ENCODE measurements around the gene ARL8A.
"Not testable (repeated sequence)": the region's sequence is repeated elsewhere in the genome, so short reads cannot be mapped to it uniquely, and the experiment has no call there.

The ARL8A gene

GRCh38 chr1:202156590-202156989, 12.1 kb upstream of the ARL8A start:
- no peak for DNase-seq

GRCh38 chr1:202155478-202156021, 11.0 kb upstream of the ARL8A start:
- DNase-seq, result no peak

GRCh38 chr1:202154766-202155477, 10.4 kb upstream of the ARL8A start:
- peak in 1 of 2 experiments; percentile 56 for DNase-seq

- no peak for DNase-seq
Observed at GRCh38 chr1:202154148-202154765, 9.7 kb upstream of the ARL8A start.

GRCh38 chr1:202153284-202153683, 8.7 kb upstream of the ARL8A start:
- no peak for DNase-seq

- DNase-seq, result no peak
Observed at GRCh38 chr1:202152399-202152798, 7.9 kb upstream of the ARL8A start.

GRCh38 chr1:202151045-202151444, 6.5 kb upstream of the ARL8A start:
- no peak for DNase-seq

- no peak for DNase-seq
Observed at GRCh38 chr1:202150602-202151001, 6.1 kb upstream of the ARL8A start.

GRCh38 chr1:202150187-202150586, 5.7 kb upstream of the ARL8A start:
- no peak for DNase-seq

GRCh38 chr1:202149566-202149965, 5.0 kb upstream of the ARL8A start:
- no peak for DNase-seq

GRCh38 chr1:202148391-202148790, 3.9 kb upstream of the ARL8A start:
- DNase-seq, result no peak

GRCh38 chr1:202146993-202147392, 2.5 kb upstream of the ARL8A start:
- DNase-seq, result no peak

- no peak for DNase-seq
Observed at GRCh38 chr1:202146279-202146678, 1.7 kb upstream of the ARL8A start.

- DNase-seq, result not testable (repeated sequence)
Observed at GRCh38 chr1:202145744-202146140, 1.2 kb upstream of the ARL8A start.

- DNase-seq, result no peak
Observed at GRCh38 chr1:202145068-202145743, 669 bp upstream of the ARL8A start.

GRCh38 chr1:202143768-202144401, 652 bp downstream of the ARL8A start:
- DNase-seq, result no peak

- no peak for DNase-seq
Observed at GRCh38 chr1:202143011-202143767, 1.3 kb downstream of the ARL8A start.

GRCh38 chr1:202141468-202141867, 3.1 kb downstream of the ARL8A start:
- DNase-seq, result not testable (repeated sequence)

- no peak for DNase-seq
Observed at GRCh38 chr1:202140833-202141232, 3.7 kb downstream of the ARL8A start.

GRCh38 chr1:202135221-202135721, 9.3 kb downstream of the ARL8A start:
- peak; percentile 24 to 77 for DNase-seq

- no peak for DNase-seq
Observed at GRCh38 chr1:202134645-202135172, 9.8 kb downstream of the ARL8A start.

- no peak for DNase-seq
Observed at GRCh38 chr1:202133989-202134388, 10.5 kb downstream of the ARL8A start.

Data from NCI-H446 (cell line).